Measurements from ENCODE around the gene NKAIN4.

- TF ChIP-seq CTCF (IDR thresholded peaks at IDR 0.05) = no peak
- TF ChIP-seq POLR2A (IDR thresholded peaks at IDR 0.05) = no peak
Measured at GRCh38 chr20:63259734-63260460, 5.6 kb upstream of the NKAIN4 start.

Data from breast epithelium (tissue), 3 donors.